ENCODE results near the gene RAB30. TPM values are rescaled to one million over a fixed set of nuclear protein-coding genes. Genes with fewer than 3 reads are reported as not detected.

The RAB30 gene
- total RNA-seq, 1 experiment from 2014 or later, result 6.2 TPM

DNA sequence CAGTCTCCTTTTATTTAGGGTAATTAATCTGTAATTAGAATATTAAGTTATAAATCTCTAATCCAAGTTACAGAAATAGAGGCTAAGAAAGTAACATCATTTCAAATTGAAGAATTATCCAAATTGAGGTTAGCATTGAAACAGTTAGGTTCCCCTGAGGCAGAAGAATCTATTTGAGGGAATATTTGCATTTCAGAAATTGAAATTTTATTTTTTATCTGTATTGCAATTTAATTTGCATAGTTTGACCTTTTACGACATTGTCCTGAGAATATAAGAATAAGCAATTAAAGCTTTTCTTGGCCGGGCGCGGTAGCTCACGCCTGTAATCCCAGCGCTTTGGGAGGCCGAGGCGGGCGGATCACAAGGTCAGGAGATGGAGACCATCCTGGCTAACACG is 142.6 kb downstream of the RAB30 start:
- no peak for DNase-seq
- peaks cover 7% of the 10 kb centered on the region for H3K36me3 ChIP-seq (replicated peaks; ENCODE audit: control insufficient read depth, insufficient read depth, low read length)
- no peak overlapping the region for H3K4me3 ChIP-seq (ENCODE audit: insufficient read depth, low read depth, low read length)
- no peaks in the 10 kb centered on the region for H3K27me3 ChIP-seq (ENCODE audit: control insufficient read depth, insufficient read depth, low read length)

DNA sequence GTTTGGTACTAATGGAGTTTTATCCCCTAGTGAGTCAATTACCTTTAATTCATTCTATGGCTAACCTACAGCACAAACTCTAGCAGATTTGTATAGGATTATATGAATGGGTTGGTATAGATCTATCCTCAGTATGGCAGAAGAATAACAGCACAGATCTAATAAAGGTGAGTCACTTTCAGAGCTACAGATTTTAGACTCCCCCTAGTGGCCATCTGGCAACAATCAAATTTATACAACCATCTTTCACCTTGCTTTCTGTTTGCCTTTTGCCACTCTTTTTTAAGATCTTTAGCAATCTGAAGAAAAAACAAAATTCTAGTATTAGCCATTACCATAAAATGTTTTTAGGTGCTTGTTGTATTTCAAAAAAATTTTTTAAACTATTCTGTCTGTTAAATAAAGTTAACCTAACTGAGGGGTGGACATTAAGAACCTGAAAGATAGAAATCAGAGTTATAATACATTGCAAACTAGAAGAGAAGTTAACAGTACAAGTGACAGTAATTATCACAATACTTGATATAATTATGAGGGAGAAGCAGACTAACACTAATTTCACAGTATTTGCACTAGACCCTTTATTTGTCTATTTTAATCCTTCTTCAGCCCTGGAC is 144.3 kb downstream of the RAB30 start:
- H3K27me3 ChIP-seq (ENCODE audit: control insufficient read depth, insufficient read depth, low read length), result no peaks in the 10 kb centered on the region
- H3K4me3 ChIP-seq (ENCODE audit: insufficient read depth, low read depth, low read length), result no peak overlapping the region
- peak; percentile 46 for DNase-seq
- peaks cover 5% of the 10 kb centered on the region for H3K36me3 ChIP-seq (replicated peaks; ENCODE audit: control insufficient read depth, insufficient read depth, low read length)

DNA sequence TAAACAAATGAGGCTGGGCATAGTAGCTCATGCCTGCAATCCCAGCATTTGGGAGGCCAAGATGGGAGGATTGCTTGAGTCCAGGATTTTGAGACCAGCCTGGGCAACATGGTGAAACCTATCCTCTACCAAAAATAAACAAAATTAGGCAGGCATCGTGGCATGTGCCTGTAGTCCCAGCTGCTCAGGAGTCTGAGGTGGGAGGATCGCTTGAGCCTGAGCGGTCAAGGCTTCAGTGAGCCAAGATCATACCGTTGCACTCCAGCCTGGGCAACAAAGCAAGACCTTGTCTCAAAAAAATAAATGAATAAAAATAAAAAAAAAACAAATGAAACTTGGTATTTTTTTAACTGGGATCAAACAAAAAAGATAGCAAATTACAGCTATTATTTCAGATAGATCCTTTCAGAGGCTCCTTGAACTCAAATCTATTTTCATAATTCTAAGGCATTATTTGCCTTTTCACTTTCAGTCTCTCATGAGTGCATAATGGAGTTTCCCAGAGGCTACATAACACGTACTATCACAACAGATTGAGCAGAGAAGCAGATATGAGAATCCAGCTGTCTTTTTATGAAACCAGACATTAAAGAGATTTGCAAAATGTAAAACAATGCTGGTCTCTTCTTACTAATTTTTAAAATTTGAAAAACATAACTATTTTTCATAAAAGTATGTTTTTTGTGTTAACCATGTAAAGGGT is 147.0 kb downstream of the RAB30 start:
- DNase-seq, result no peak
- Histone ChIP-seq H3K36me3 (replicated peaks; ENCODE audit: control insufficient read depth, insufficient read depth, low read length) (no peaks in the 10 kb centered on the region), H3K4me3 (ENCODE audit: insufficient read depth, low read depth, low read length) (no peak overlapping the region), H3K27me3 (ENCODE audit: control insufficient read depth, insufficient read depth, low read length) (no peaks in the 10 kb centered on the region)

Other genes with a start within 250 kb of the RAB30 start
- gene PRCP, start 171.5 kb downstream of the RAB30 start, total RNA-seq (2014; rRNA removed; shearing (Covaris generic)), result 46.4 and 49.9 TPM in 2 replicates
- 29.4 and 37.3 TPM in 2 replicates for gene DDIAS, start 170.2 kb downstream of the RAB30 start, total RNA-seq (2014; rRNA removed; shearing (Covaris generic))
- 25.4 and 29.9 TPM in 2 replicates for gene PCF11, start 85.2 kb upstream of the RAB30 start, total RNA-seq (2014; rRNA removed; shearing (Covaris generic))
- 3.3 and 5.5 TPM in 2 replicates for gene ANKRD42, start 121.8 kb upstream of the RAB30 start, total RNA-seq (2014; rRNA removed; shearing (Covaris generic))
- gene CCDC90B, start 214.5 kb upstream of the RAB30 start, total RNA-seq (2014; rRNA removed; shearing (Covaris generic)), result 47.7 and 53.2 TPM in 2 replicates

All from H7 (cell line).